Common myeloid progenitor, CD34-positive (primary cell): ENCODE measurements around the gene TSPAN32.

Source experiments
- CTCF ChIA-PET: fragments of 350-600 bp; sonication (Branson Sonifier 250); formaldehyde crosslinking; loops from one replicate; lab custom pipeline; 2021; ENCODE audit warnings: antibody characterized with exemption; lab: Charles Lee
- POLR2A ChIA-PET: fragments of 350-600 bp; sonication (Branson Sonifier 250); formaldehyde crosslinking; loops from one replicate; lab custom pipeline; 2021; ENCODE audit warnings: antibody characterized with exemption; lab: Charles Lee
- DNase-seq, 3 donors: peaks; one replicate each; pipeline versions ENCODE4 v3.0.0 to v3.0.0-alpha.2; 2013
- H3K27ac ChIP-seq, 2 experiments: 1 replicate in 1 of 2; 2 replicates in 1 of 2; pipeline ENCODE4 v1.7.0; 2013; ENCODE audit warnings: inconsistent platforms in 2 of 2, low read length in 2 of 2, mild to moderate bottlenecking in 2 of 2, low read depth in 1 of 2, moderate library complexity in 1 of 2; ENCODE audit not compliant: severe bottlenecking in 2 of 2, insufficient read depth in 1 of 2, poor library complexity in 1 of 2
- H3K27me3 ChIP-seq, 5 experiments: replicated peaks in 2 of 5; 1 replicate in 3 of 5; 2 replicates in 2 of 5; pipeline versions ENCODE4 v1.6.1 to v1.7.0; 2013; ENCODE audit warnings: low read length in 4 of 5, mild to moderate bottlenecking in 2 of 5, moderate library complexity in 2 of 5, inconsistent platforms in 1 of 5; ENCODE audit not compliant: insufficient read depth in 5 of 5, control insufficient read depth in 4 of 5
- H3K36me3 ChIP-seq, 4 experiments: 1 replicate in 2 of 4; 2 replicates in 2 of 4; pipeline versions ENCODE4 v1.6.1 to v1.7.0; 2013; ENCODE audit warnings: low read length in 3 of 4, control low read depth in 1 of 4, mild to moderate bottlenecking in 1 of 4; ENCODE audit not compliant: control insufficient read depth in 4 of 4, insufficient read depth in 4 of 4
- H3K4me1 ChIP-seq, 4 experiments: 1 replicate in 3 of 4; 2 replicates in 1 of 4; pipeline versions ENCODE4 v1.6.1 to v1.7.1; 2013; ENCODE audit warnings: low read length in 3 of 4, mild to moderate bottlenecking in 3 of 4, control low read depth in 1 of 4, inconsistent platforms in 1 of 4, moderate library complexity in 1 of 4; ENCODE audit not compliant: control insufficient read depth in 4 of 4, insufficient read depth in 4 of 4; ENCODE audit errors: control extremely low read depth in 1 of 4
- H3K4me3 ChIP-seq, 7 experiments: 1 replicate in 4 of 7; 2 replicates in 3 of 7; pipeline versions ENCODE4 v1.5.1 to v1.7.0; 2013; ENCODE audit warnings: mild to moderate bottlenecking in 7 of 7, low read length in 6 of 7, moderate library complexity in 6 of 7, inconsistent platforms in 2 of 7, low read depth in 2 of 7, control low read depth in 1 of 7; ENCODE audit not compliant: insufficient read depth in 4 of 7, control insufficient read depth in 1 of 7; ENCODE audit errors: extremely low read depth in 1 of 7
- H3K9me3 ChIP-seq, 5 experiments: 1 replicate in 4 of 5; 2 replicates in 1 of 5; pipeline versions ENCODE4 v1.6.1 to v1.7.1; 2013; ENCODE audit warnings: low read length in 4 of 5, mild to moderate bottlenecking in 2 of 5, inconsistent platforms in 1 of 5, low read depth in 1 of 5, moderate library complexity in 1 of 5; ENCODE audit not compliant: control insufficient read depth in 4 of 5, insufficient read depth in 2 of 5; ENCODE audit errors: control extremely low read depth in 1 of 5
- WGBS: methylation state at CpG from one replicate; pipeline ENCODE4 v1.1.5; 2013; ENCODE audit not compliant: insufficient coverage; 5-methylcytosine and 5-hydroxymethylcytosine counted together

TSPAN32 gene

GRCh38 chr11:2312232-2313042, 10.6 kb downstream of the TSPAN32 start:
- 93% methylated on average over 12 of the region's 22 CpGs for WGBS
- POLR2A ChIA-PET: no interaction called here
- DNase-seq: no peak
- no peak overlapping the region for H3K27ac ChIP-seq
- CTCF ChIA-PET: interaction anchor here (2.0 to 12.2 kb wide), 3 partner anchors 8 to 110 kb away, joined by 6 to 220 read pairs (median 15); no protein-coding TSS in a partner anchor
- peaks cover 0 to 37% (median 20%) of the 10 kb centered on the region in 4 experiments for H3K4me1 ChIP-seq
- H3K36me3 ChIP-seq: peaks cover 0 to 13% (median 6%) of the 10 kb centered on the region in 4 experiments
- no peaks in the 10 kb centered on the region for H3K9me3 ChIP-seq
- H3K27me3 ChIP-seq: no peaks in the 10 kb centered on the region
- H3K4me3 ChIP-seq: no peak overlapping the region

- POLR2A ChIA-PET: no interaction called here
- no peaks in the 10 kb centered on the region for H3K27me3 ChIP-seq
- no peak overlapping the region for H3K4me3 ChIP-seq
- H3K27ac ChIP-seq: no peak overlapping the region
- WGBS: 95% methylated on average over 31 of the region's 34 CpGs
- CTCF ChIA-PET: interaction anchor here (1.2 to 2.6 kb wide), 3 partner anchors 7 to 114 kb away, joined by 3 to 15 read pairs (median 3); no protein-coding TSS in a partner anchor
- no peaks in the 10 kb centered on the region for H3K9me3 ChIP-seq
- H3K36me3 ChIP-seq: peaks cover 0 to 12% (median 3%) of the 10 kb centered on the region in 4 experiments
- H3K4me1 ChIP-seq: peaks cover 0 to 31% (median 14%) of the 10 kb centered on the region in 4 experiments
- no peak for DNase-seq
Measured at GRCh38 chr11:2313051-2313951, 11.5 kb downstream of the TSPAN32 start.

GRCh38 chr11:2314136-2314524, 12.3 kb downstream of the TSPAN32 start:
- H3K27me3 ChIP-seq: no peaks in the 10 kb centered on the region
- WGBS: 100% methylated on average over 5 of the region's 7 CpGs
- no peak overlapping the region for H3K27ac ChIP-seq
- POLR2A ChIA-PET: no interaction called here
- H3K4me1 ChIP-seq: peaks cover 0 to 25% (median 13%) of the 10 kb centered on the region in 4 experiments
- CTCF ChIA-PET: interaction anchor here (1.2 to 2.6 kb wide), 3 partner anchors 8 to 115 kb away, joined by 3 to 15 read pairs (median 3); no protein-coding TSS in a partner anchor
- no peak for DNase-seq
- H3K36me3 ChIP-seq: peaks cover 0 to 9% (median 0%) of the 10 kb centered on the region in 4 experiments
- no peaks in the 10 kb centered on the region for H3K9me3 ChIP-seq
- H3K4me3 ChIP-seq: no peak overlapping the region

- peaks cover 0 to 7% (median 0%) of the 10 kb centered on the region in 4 experiments for H3K36me3 ChIP-seq
- POLR2A ChIA-PET: no interaction called here
- no peak overlapping the region for H3K27ac ChIP-seq
- H3K9me3 ChIP-seq: no peaks in the 10 kb centered on the region
- H3K27me3 ChIP-seq: no peaks in the 10 kb centered on the region
- no peak overlapping the region for H3K4me3 ChIP-seq
- peak; percentile 27 to 63 (median 61) for DNase-seq
- 79% methylated on average over 10 of the region's 16 CpGs for WGBS
- CTCF ChIA-PET: interaction anchor here (1.2 to 5.4 kb wide), 3 partner anchors 9 to 10 kb away, joined by 3 to 31 read pairs (median 15); no protein-coding TSS in a partner anchor
- H3K4me1 ChIP-seq: peaks cover 0 to 25% (median 13%) of the 10 kb centered on the region in 4 experiments
Measured at GRCh38 chr11:2314525-2315394, 12.9 kb downstream of the TSPAN32 start.

GRCh38 chr11:2315395-2316168, 13.8 kb downstream of the TSPAN32 start:
- H3K9me3 ChIP-seq: no peaks in the 10 kb centered on the region
- no peak overlapping the region for H3K27ac ChIP-seq
- H3K36me3 ChIP-seq: peaks cover 0 to 7% (median 0%) of the 10 kb centered on the region in 4 experiments
- DNase-seq: no peak
- peaks cover 0 to 25% (median 13%) of the 10 kb centered on the region in 4 experiments for H3K4me1 ChIP-seq
- 95% methylated on average over 25 of the region's 25 CpGs for WGBS
- CTCF ChIA-PET: interaction anchor here (0.8 to 5.4 kb wide), 4 partner anchors 10 to 120 kb away, joined by 3 to 31 read pairs (median 4); no protein-coding TSS in a partner anchor
- POLR2A ChIA-PET: no interaction called here
- H3K27me3 ChIP-seq: no peaks in the 10 kb centered on the region
- H3K4me3 ChIP-seq: no peak overlapping the region
